Spleen (tissue), 11 donors: Measurements from ENCODE around the gene DUSP8. TPM values are rescaled to one million over a fixed set of nuclear protein-coding genes. Genes with fewer than 3 reads are reported as not detected.

ENCODE experiments used
- DNase-seq: peaks from one replicate; pipeline ENCODE4 v3.0.0-alpha.2; 2020
- H3K27ac ChIP-seq, 8 donors: fragments of 200-600 bp; sonication (generic) in 7 of 8; 1 replicate in 4 of 8; 2 replicates in 4 of 8; pipeline versions ENCODE4 v1.5.0 to v1.8.0; 2016 to 2021; ENCODE audit warnings: inconsistent platforms in 4 of 8, mild to moderate bottlenecking in 4 of 8, moderate library complexity in 1 of 8
- H3K27me3 ChIP-seq, 7 donors: fragments of 200-600 bp; sonication (generic) in 6 of 7; replicated peaks in 1 of 7; 1 replicate in 4 of 7; 2 replicates in 3 of 7; pipeline versions ENCODE4 v1.5.0 to v1.8.0; 2016 to 2021; ENCODE audit warnings: inconsistent platforms in 3 of 7, mild to moderate bottlenecking in 1 of 7
- H3K36me3 ChIP-seq, 6 donors: fragments of 200-600 bp; sonication (generic) in 5 of 6; 1 replicate in 4 of 6; 2 replicates in 2 of 6; pipeline versions ENCODE4 v1.5.0 to v1.8.0; 2016 to 2021; ENCODE audit warnings: inconsistent platforms in 2 of 6
- H3K4me1 ChIP-seq, 6 donors: fragments of 200-600 bp; sonication (generic) in 5 of 6; 1 replicate in 3 of 6; 2 replicates in 3 of 6; pipeline versions ENCODE4 v1.5.0 to v1.8.0; 2016 to 2021; ENCODE audit warnings: inconsistent platforms in 3 of 6
- H3K4me3 ChIP-seq, 8 donors: fragments of 200-600 bp; sonication (generic) in 7 of 8; 1 replicate in 4 of 8; 2 replicates in 4 of 8; pipeline versions ENCODE4 v1.5.0 to v1.8.0; 2016 to 2021; ENCODE audit warnings: inconsistent platforms in 4 of 8, mild to moderate bottlenecking in 4 of 8, moderate library complexity in 2 of 8
- H3K9me3 ChIP-seq, 8 donors: fragments of 200-600 bp; sonication (generic) in 7 of 8; 1 replicate in 4 of 8; 2 replicates in 4 of 8; pipeline versions ENCODE4 v1.5.0 to v1.8.0; 2016 to 2021; ENCODE audit warnings: inconsistent platforms in 4 of 8
- CTCF ChIP-seq, 11 experiments: fragments of 200-600 bp in 7 of 11; fragments of 450-650 bp in 4 of 11; sonication (generic) in 4 of 11; IDR thresholded peaks in 8 of 11; conservative IDR thresholded peaks in 3 of 11; 1 replicate in 7 of 11; 2 replicates in 4 of 11; pipeline versions ENCODE4 v1.4.0 to v1.8.0; 2016 to 2021; ENCODE audit warnings: antibody characterized with exemption in 11 of 11, inconsistent platforms in 4 of 11, mild to moderate bottlenecking in 1 of 11
- POLR2A ChIP-seq, 3 donors: fragments of 450-650 bp; IDR thresholded peaks; one replicate each; pipeline ENCODE4 v1.5.1; 2017; ENCODE audit warnings: antibody characterized with exemption in 3 of 3, mild to moderate bottlenecking in 1 of 3
- POLR2AphosphoS5 ChIP-seq, 3 donors: sonication (generic); formaldehyde crosslinking; IDR thresholded peaks; one replicate each; pipeline ENCODE4 v1.5.1; 2017; ENCODE audit warnings: antibody characterized with exemption in 3 of 3
- WGBS, 5 donors: extraction: QIAGEN DNeasy Blood & Tissue Kit in 3 of 5; methylation state at CpG; one replicate each; pipeline versions ENCODE4 v1.1.5 to v1.1.7; 2013 to 2018; 5-methylcytosine and 5-hydroxymethylcytosine counted together
- intact Hi-C: fragments of 100-400 bp; cut with DNase I; formaldehyde crosslinking; loops from one replicate; pipeline ENCODE4 v1.15.0; 2023; ENCODE audit warnings: low total_unique reads
- polyA plus RNA-seq, 3 donors: library from polyadenylated mRNA; stranded (reverse); fragments of 200-250 nt; gene quantifications; one replicate each; pipeline ENCODE4 v1.2.1, GENCODE V29; 2013
- total RNA-seq, 7 donors: library from RNA; depleted of rRNA in 3 of 7; stranded (reverse); fragments of >200 nt in 3 of 7; fragmentation: NEBNext Ultra II Directional in 4 of 7; extraction: Animal tissue kit (Norgen Biotek cat#: 25700) in 4 of 7; gene quantifications; one replicate each; pipeline versions ENCODE4 v1.1.0 to v1.2.1, GENCODE V29; 2016 to 2021
- donor health status: healthy with polysubstance abuse.
- donor health status: DM: no; HTN: no; CAD: no; lungs with moderate emphysema.
- donor health status: DM: no; HTN: no; CAD: no.
- donor health status: Bipolar disorder and iron deficiency.
- donor health status: healthy.
- donor health status: DM: no; HTN: no; CAD: no.
- donor health status: DM: yes; HTN: yes; CAD: no.

DUSP8 gene
- total and polyA plus RNA-seq, 10 donors, result 0.38 to 18.4 (median 2.6) TPM

GRCh38 chr11:1519028-1520010 is 52.8 kb downstream of the DUSP8 start:
- DNase-seq, result no peak
- intact Hi-C loops, result loop anchor here (5.0 to 10.0 kb wide), 2 partner anchors 215 to 317 kb away; partner anchors contain the start of gene TOLLIP
- TF ChIP-seq POLR2A (IDR thresholded peaks at IDR 0.05) (no peak), CTCF (IDR thresholded peaks at IDR 0.05 in 8 of 11, conservative IDR thresholded peaks at IDR 0.05 in 3 of 11) (no peak), POLR2AphosphoS5 (IDR thresholded peaks at IDR 0.05) (no peak)
- H3K27ac ChIP-seq, result no peak overlapping the region
- H3K36me3 ChIP-seq, result peaks cover 0 to 5% (median 0%) of the 10 kb centered on the region in 6 donors
- H3K4me3 ChIP-seq, result no peak overlapping the region
- H3K4me1 ChIP-seq, result peaks cover 29 to 98% (median 78%) of the 10 kb centered on the region in 6 donors
- no peaks in the 10 kb centered on the region for H3K27me3 ChIP-seq
- no peaks in the 10 kb centered on the region for H3K9me3 ChIP-seq
- WGBS, 5 donors, result 93 to 96% (median 95%) methylated on average over 17 of the region's 17 CpGs

DNA sequence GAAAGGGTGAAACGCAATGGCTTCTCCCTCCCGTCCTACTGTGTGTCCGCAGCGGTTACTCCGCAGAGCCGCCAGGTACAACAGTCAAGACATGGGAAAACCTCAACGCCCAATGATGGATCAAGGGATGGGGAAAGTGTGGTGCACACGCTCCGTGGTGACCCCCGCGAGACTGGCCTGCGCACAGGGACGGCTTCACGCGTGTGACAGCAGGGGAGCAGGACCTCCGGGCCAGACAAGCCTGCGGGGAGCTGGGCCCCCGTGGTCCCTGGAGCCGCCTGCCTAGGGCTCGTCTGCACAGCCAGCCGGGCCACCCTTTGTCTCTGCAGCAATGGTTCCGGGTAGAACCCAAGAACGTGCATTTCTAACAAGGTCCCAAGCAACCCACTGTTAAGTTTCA is 53.8 kb downstream of the DUSP8 start:
- H3K4me3 ChIP-seq, result no peak overlapping the region
- DNase-seq, result peak; percentile 67
- intact Hi-C loops, result loop anchor here (5.0 kb wide), 1 partner anchor 316 kb away; no protein-coding TSS in a partner anchor
- WGBS, 5 donors, result 93 to 97% (median 94%) methylated on average over 23 of the region's 23 CpGs
- peaks cover 0 to 15% (median 0%) of the 10 kb centered on the region in 6 donors for H3K36me3 ChIP-seq
- no peak overlapping the region for H3K27ac ChIP-seq
- no peaks in the 10 kb centered on the region for H3K27me3 ChIP-seq
- TF ChIP-seq POLR2AphosphoS5 (IDR thresholded peaks at IDR 0.05) (no peak), CTCF (IDR thresholded peaks at IDR 0.05 in 8 of 11, conservative IDR thresholded peaks at IDR 0.05 in 3 of 11) (no peak), POLR2A (IDR thresholded peaks at IDR 0.05) (no peak)
- peaks cover 34 to 98% (median 75%) of the 10 kb centered on the region in 6 donors for H3K4me1 ChIP-seq
- no peaks in the 10 kb centered on the region for H3K9me3 ChIP-seq

- Histone ChIP-seq H3K36me3 (peaks cover 0 to 16% (median 0%) of the 10 kb centered on the region in 6 donors), H3K27me3 (no peaks in the 10 kb centered on the region), H3K9me3 (no peaks in the 10 kb centered on the region), H3K4me1 (peaks cover 29 to 95% (median 69%) of the 10 kb centered on the region in 6 donors), H3K4me3 (no peak overlapping the region), H3K27ac (no peak overlapping the region)
- WGBS, 5 donors, result 86 to 90% (median 87%) methylated on average over 27 to 28 of the region's 28 CpGs
- TF ChIP-seq POLR2AphosphoS5 (IDR thresholded peaks at IDR 0.05) (no peak), CTCF (IDR thresholded peaks at IDR 0.05 in 8 of 11, conservative IDR thresholded peaks at IDR 0.05 in 3 of 11) (no peak), POLR2A (IDR thresholded peaks at IDR 0.05) (no peak)
- intact Hi-C loops, result loop anchor here (5.0 kb wide), 1 partner anchor 315 kb away; no protein-coding TSS in a partner anchor
- DNase-seq, result peak; percentile 61
Measured at GRCh38 chr11:1517117-1518005, 54.7 kb downstream of the DUSP8 start.
